K562 (cell line): ENCODE data around the gene YBX2. TPM values are rescaled to one million over a fixed set of nuclear protein-coding genes. Genes with fewer than 3 reads are reported as not detected.

Experiments used
- ATF4 ChIP-seq: fragments of 450-650 bp; formaldehyde crosslinking; IDR thresholded peaks from 2 replicates; pipeline ENCODE4 v1.4.0; 2022; ENCODE audit warnings: mild to moderate bottlenecking, moderate library complexity
- CBX1 ChIP-seq: sonication (generic); IDR thresholded peaks from 2 replicates; pipeline ENCODE4 v1.6.1; 2016; ENCODE audit warnings: antibody characterized with exemption, low read depth, mild to moderate bottlenecking
- CGGBP1 ChIP-seq: fragments of 250-450 bp; sonication (Bioruptor Pico); IDR thresholded peaks from 2 replicates; pipeline ENCODE4 v1.9.0; 2021; ENCODE audit warnings: mild to moderate bottlenecking
- CTBP1 ChIP-seq: fragments of 450-650 bp; IDR thresholded peaks from 2 replicates; pipeline ENCODE4 v1.6.1; 2016; ENCODE audit warnings: borderline replicate concordance
- ELF2 ChIP-seq: fragments of 250-450 bp; sonication (Bioruptor Pico); IDR thresholded peaks from 2 replicates; pipeline ENCODE4 v1.5.0; 2021; ENCODE audit warnings: mild to moderate bottlenecking
- MGA ChIP-seq: fragments of 450-650 bp; IDR thresholded peaks from 2 replicates; pipeline ENCODE4 v1.6.1; 2016; ENCODE audit warnings: mild to moderate bottlenecking, moderate library complexity
- NUFIP1 ChIP-seq: fragments of 450-650 bp; IDR thresholded peaks from 2 replicates; pipeline ENCODE4 v1.6.1; 2018; ENCODE audit not compliant: partially characterized antibody
- SRSF3 ChIP-seq: fragments of 200-400 bp; formaldehyde crosslinking; IDR thresholded peaks from 2 replicates; pipeline ENCODE4 v1.6.1; 2016; ENCODE audit warnings: mild to moderate bottlenecking, low read length, moderate library complexity; ENCODE audit not compliant: insufficient read depth
- ZFP30 ChIP-seq: fragments of 250-450 bp; sonication (Bioruptor Pico); IDR thresholded peaks from 2 replicates; pipeline ENCODE4 v1.8.0; 2022; ENCODE audit warnings: moderate library complexity, mild to moderate bottlenecking, inconsistent platforms, borderline replicate concordance
- ZNF280B ChIP-seq: fragments of 250-450 bp; sonication (Bioruptor Pico); IDR thresholded peaks from 2 replicates; pipeline ENCODE4 v1.5.1; 2021; ENCODE audit warnings: mild to moderate bottlenecking
- ZNF449 ChIP-seq: fragments of 250-450 bp; sonication (Bioruptor Pico); IDR thresholded peaks from 2 replicates; pipeline ENCODE4 v1.8.0; 2022; ENCODE audit warnings: moderate library complexity, mild to moderate bottlenecking, inconsistent platforms
- polyA plus RNA-seq, 8 experiments: library from polyadenylated mRNA; depleted of rRNA in 4 of 8; stranded (reverse) in 5 of 8; unstranded in 3 of 8; fragments of >200 nt; fragmentation: Nextera tagmentation in 2 of 8; fragmentation: Illumina TruSeq in 1 of 8; extraction: Ambion mirVana in 2 of 8; extraction: Trizol in 1 of 8; gene quantifications; 2 replicates each; pipeline versions ENCODE4 v1.2.1 to v1.2.3, GENCODE V29; 2011 to 2014; ENCODE audit warnings: inconsistent platforms in 1 of 8, missing spikeins in 1 of 8
- total RNA-seq, 7 experiments: library from RNA; depleted of rRNA in 6 of 7; stranded (reverse); fragments of >200 nt in 6 of 7; fragmentation: Illumina TruSeq in 2 of 7; extraction: Trizol in 2 of 7; gene quantifications; 2 replicates each; pipeline versions ENCODE4 v1.2.1 to v1.2.3, GENCODE V29; 2011 to 2021; ENCODE audit warnings: low replicate concordance in 1 of 7

Gene YBX2
- total and polyA plus RNA-seq, 9 of the 15 experiments (the other 6 are each of a cell fraction or from before 2014, with no cell fraction given): 0.03 to 0.59 (median 0.27) TPM; not detected in 6

GRCh38 chr17:7242717-7243452 lies 51.6 kb downstream of the YBX2 start (continued):
- TF ChIP-seq MGA (peak; percentile 26; the same call in 1 of the 2 replicates), NUFIP1 (no peak), ZNF449 (no peak), ZFP30 (CRISPR knock-in tag) (no peak), ATF4 (CRISPR knock-in tag) (peak; percentile 35; the same call in 1 of the 2 replicates), ELF2 (CRISPR knock-in tag) (peak; percentile 80; the same call in 1 of the 2 replicates), CTBP1 (peak; percentile 58; the same call in 1 of the 2 replicates), ZNF280B (0 out of 2 replicates have a peak, but pooled peaks have one; percentile 40), CBX1 (peak; percentile 59; the same call in 1 of the 2 replicates), CGGBP1 (CRISPR knock-in tag) (no peak), SRSF3 (no peak)
